NCI-H446 (cell line): ENCODE data around the gene BSPH1.
"Not testable (repeated sequence)": the region's sequence is repeated elsewhere in the genome, so short reads cannot be mapped to it uniquely, and the experiment has no call there.

Experiments
- DNase-seq, 2 experiments: peaks; one replicate each; lab custom pipeline; 2025; lab: John Stamatoyannopoulos, UW

BSPH1 gene, protein sequence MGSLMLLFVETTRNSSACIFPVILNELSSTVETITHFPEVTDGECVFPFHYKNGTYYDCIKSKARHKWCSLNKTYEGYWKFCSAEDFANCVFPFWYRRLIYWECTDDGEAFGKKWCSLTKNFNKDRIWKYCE

DNA sequence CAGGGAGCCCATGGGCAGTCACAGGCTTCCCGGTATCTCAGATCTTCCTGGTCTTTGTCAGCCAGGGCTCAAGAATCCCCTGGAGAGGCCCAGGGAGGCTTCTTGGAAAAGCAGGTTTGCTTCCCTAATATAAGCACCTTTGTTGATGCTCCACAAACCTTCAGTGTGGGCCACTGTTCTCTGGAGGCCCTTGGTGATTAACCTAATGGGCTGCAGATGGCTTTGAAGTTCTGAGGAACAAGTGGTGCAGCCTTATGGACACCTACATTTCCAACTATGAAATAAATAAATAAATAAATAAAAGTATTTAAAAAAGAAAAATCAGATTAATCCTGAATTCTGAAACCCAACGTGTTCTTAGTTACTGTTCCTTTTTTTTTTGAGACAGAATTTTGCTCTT lies at the start of gene BSPH1:
BSPH1 (minus strand) TSS at position 101 of the 400 bp plus-strand sequence; CDS start at position 12, 89 bp downstream.
- DNase-seq: no peak

DNA sequence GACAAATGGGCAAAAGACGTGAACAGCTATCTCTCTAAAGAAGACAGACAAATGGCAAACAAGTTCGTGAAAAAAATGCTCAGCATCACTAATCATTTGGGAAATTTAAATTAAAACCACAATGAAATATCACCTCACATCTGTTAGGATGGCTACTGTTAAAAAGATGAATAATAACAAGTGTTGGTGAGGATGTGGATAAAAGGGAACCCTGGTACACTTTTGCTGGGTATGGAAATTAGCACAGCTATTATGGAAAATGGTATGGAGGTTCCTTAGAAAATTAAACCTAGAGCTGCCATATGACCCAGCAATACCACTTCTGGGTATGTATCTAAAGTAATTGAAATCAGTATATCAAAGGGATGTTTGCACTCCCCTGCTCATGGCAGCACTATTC lies 44.8 kb upstream of the BSPH1 start:
- no peak for DNase-seq

DNA sequence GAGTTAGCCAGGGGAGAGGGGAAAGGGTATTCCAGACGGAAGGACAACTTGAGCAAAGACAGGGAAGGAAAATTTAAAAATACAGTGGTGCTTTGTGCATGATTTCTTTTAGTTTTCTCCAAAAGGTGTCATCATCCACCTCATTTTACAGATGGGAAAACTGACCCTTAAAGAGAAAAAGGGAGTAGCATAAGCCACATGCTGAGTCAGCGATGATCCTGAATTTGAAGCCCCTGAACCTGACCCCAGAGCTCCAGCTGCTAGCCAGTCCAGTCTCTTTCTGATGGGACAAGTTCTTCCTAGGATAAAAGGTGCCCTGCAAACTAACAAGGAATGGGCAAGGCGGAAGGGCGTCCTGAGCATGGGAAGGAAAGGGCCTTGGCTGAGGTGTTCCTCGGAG lies 41.6 kb upstream of the BSPH1 start:
- DNase-seq: no peak

- DNase-seq: no peak
Measured at GRCh38 chr19:48030073-48030472, 38.1 kb upstream of the BSPH1 start.

GRCh38 chr19:48029431-48029830 lies 37.5 kb upstream of the BSPH1 start:
- DNase-seq: no peak

GRCh38 chr19:48025480-48025879 lies 33.5 kb upstream of the BSPH1 start:
- DNase-seq: no peak

DNA sequence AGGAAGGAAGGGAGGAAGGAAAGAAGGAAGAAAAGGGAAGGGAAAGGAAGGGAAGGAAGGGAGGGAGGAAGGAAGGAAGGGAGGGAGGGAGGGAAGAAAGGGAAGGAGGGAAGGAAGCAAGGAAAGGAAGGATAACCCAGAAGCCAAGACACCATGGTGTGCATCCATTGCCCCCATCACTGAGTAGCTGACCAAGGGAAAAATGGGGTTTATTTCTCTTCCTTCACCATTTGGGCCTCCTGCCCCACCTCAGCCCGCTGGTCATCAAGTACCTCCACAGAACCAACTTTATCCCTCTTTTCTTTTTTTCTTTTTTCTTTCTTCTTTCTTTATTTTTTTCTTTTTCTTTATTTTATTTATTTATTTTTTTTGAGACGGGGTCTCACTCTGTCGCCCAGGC lies 31.5 kb upstream of the BSPH1 start:
- no peak for DNase-seq

DNA sequence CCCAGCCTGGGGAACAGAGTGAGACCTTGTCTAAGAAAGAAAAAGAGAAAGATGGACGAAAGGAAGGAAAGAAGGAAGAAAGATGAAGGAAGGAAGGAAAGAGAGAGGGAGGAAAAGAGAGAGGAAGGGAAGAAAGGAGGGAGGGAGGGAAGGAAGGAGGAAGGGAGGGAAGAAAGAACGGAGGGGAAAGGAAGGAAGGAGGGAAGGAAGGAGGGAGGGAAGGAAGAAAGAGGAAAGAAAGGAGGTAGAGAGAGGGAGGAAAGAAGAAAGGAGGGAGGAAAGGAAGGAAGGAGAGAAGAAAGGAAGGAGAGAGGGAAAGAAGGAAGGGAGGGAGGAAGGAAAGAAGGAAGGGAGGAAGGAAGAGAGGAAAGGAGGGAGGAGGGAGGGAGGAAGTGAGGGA lies 31.0 kb upstream of the BSPH1 start:
- DNase-seq: no peak

DNA sequence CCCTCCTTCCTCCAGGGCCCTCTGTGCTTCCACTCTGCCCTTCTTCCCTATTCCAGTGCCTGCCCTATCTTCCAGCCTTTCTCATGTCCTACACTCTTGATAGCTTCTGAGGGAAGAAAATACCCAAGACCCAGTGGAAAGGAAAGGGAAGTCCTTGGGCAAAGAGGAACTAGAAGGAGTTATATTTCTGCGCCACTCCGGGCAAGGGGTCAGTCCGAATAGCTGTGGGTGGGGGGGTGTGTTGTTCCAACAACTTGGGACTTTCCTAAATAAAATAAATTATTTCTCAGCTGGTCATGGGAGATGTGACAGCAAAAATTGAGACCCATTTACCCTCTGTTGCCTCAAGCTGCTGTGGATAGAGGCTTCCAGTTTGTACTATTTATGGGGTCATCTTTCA lies 28.7 kb upstream of the BSPH1 start:
- no peak for DNase-seq

- no peak for DNase-seq
Measured at GRCh38 chr19:48010932-48011758, 19.2 kb upstream of the BSPH1 start.

GRCh38 chr19:48006762-48007161 lies 14.8 kb upstream of the BSPH1 start:
- no peak for DNase-seq

DNA sequence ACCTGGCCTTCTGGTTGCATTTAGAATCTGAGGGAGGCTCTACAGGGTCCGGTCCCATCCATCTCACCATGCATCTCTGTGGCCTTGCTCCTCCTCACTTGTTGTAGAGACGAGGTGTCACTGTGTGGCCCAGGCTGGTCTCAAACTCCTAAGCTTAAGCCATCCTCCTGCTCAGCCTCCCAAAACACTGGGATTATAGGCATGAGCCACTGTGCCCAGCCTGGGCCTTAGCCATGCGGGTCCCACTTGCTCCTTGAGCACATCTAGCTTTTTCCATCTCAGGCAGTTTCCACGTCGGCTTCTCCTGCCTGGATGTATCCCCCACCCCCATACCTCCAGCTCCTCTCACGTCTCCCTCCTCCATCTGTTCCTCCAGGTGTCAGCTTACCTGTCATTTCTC lies 12.3 kb upstream of the BSPH1 start:
- no peak for DNase-seq

DNA sequence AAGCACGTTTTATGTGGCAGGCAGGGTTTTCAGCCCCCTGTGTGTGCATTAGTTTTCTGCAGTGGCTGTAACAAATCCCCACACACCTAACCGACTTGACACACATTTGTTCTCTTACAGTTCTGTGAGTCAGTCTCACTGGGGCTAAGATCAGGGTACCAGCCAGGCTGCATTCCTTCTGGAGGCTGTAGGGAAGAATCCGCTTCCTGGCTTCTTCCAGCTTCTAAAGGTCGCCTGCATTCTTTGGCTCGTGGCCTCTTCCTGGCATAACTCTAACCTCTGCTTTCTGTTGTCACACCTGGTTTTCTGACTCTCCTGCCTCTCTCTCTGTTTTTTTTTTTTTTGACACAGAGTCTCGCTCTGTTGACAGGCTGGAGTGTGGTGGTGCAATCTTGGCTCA lies 8.9 kb upstream of the BSPH1 start:
- DNase-seq: no peak

DNA sequence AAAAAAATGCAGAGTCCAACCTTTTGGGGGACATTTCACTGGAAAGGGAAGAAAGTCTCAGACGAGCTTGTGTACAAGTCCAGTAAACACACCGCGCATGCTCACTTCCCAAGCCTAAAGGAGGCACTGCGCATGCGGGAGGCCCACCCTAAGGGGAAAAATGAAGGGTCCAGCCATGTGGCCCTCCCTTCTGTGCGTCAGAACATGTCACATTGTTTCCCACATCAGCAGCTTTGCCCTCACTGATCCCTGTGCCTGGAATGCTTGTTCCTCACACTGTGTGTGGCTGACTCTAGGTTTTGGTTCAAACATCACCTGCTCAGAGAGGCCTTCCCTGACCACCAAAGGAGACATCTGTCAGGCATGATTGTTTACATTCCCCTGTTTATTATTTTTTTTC lies 6.8 kb upstream of the BSPH1 start:
- DNase-seq: no peak

- DNase-seq: no peak
Measured at GRCh38 chr19:47996230-47996727, 4.3 kb upstream of the BSPH1 start.

DNA sequence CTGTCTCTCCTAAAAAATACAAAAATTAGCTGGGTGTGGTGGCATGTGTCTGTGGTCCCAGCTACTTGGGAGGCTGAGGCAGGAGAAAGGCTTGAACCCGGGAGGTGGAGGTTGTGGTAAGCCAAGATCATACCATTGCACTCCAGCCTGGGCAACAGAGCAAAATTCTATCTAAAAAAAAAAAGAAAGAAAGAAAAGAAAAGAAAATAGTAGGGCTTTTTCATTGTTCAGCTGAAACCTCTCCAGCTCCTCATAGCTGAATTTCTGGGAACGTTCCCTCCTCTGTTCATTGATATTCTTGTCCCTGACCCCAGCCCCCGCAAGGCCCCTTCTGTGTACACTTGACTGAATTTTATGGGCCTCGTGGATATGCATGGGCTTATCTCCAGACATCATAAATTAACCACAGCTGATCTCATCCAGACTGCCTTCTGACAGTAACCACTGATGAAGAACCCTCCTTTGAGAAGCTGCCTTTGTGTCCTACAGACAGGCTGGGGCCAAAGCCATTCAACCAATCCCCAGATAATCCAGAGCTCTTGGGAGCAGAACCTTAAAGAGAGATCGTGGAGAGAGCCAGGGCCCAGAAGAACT lies 2.3 kb upstream of the BSPH1 start, which contains the start of gene ELSPBP1:
ELSPBP1 (plus strand) TSS at position 424 of the 594 bp plus-strand sequence. CDS start 14,036 bp downstream, outside the sequence.
- no peak for DNase-seq

DNA sequence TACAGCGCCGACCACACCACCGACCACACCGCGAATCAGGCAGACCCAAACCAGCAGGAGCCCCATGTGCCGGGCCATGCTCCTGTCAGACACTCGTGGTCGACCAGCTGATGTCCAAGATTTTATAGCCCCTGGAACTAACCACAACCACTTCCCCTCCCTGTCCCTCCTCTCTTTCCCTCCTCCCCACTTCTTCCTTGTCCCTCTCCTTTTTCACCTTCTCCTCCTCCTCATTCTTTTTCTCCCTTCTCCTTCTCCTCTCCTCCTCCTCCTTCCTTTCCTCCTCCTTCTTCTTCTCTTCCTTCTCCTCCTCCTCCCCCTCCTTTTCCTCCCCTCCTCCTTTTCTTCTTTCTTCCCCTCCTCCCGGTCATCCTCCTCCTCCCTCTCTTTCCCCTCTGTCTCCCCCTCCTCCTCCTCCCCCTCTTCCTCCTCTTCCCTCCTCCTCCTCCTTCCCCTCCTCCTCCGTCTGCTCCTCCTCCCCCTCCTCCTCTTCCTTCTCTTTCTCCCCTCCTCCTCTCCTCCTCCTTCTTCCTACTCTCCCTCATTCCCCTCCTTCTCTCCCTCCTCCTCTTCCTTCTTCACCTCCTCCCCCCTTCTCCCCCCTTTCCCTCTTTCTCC lies 670 bp downstream of the BSPH1 start:
- no peak for DNase-seq

DNA sequence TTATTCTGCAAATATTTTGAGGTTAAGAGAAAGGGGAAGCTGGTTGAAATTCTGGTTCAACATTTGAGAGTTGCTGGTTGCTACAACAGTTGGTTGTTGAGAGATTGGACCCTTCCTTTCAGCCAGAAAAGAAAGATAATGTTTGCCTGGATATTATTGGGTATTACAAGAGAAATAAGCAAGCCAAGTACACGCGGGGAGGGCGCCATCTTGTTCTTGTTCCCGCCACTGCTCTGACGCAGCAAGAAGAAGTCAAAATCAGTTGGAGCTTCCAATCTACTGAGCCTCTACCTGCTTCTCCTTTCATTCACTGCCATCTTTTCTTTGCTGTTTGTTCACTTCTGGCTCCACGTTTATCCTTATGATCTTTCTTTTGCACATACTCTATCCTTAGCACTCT lies 18.4 kb downstream of the BSPH1 start:
- DNase-seq: no peak

- DNase-seq: not testable (repeated sequence)
Measured at GRCh38 chr19:47955936-47956335, 36.0 kb downstream of the BSPH1 start.

- DNase-seq: not testable (repeated sequence)
Measured at GRCh38 chr19:47952132-47952531, 39.8 kb downstream of the BSPH1 start.

GRCh38 chr19:47949852-47950521 lies 42.0 kb downstream of the BSPH1 start:
- DNase-seq: not testable (repeated sequence)

DNA sequence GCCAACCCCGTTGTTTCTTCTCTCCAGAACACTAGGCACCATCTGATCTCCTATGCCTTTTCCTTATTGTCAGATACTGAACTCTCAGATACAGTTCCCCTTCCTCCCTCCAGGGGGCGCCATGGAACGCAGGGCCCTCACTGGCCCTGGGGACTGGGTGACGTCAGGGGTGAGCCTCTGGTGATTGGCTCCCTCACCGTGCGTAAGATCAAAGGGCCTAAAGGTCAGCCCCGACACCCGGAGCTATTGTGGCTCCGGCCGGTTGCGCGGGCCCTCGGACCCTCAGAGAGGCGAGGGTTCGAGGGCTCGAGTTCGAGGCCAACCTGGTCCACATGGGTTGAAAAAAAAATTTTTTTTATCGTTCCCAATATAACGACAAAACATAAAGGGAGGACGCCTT lies 63.4 kb downstream of the BSPH1 start:
- DNase-seq: not testable (repeated sequence)
